A673 (cell line): ENCODE results near the gene RNF187. TPM values are rescaled to one million over a fixed set of nuclear protein-coding genes. Genes with fewer than 3 reads are reported as not detected.

Experiments used
- BruUV-seq: library from RNA; stranded (reverse); fragments of 400-500 nt; replicated peaks from 2 replicates; lab custom pipeline; 2021; lab: Mats Ljungman, UMichigan
- CTCF ChIA-PET: fragments of 300-600 bp; sonication (Branson Sonifier 250); formaldehyde crosslinking; loops from one replicate; lab custom pipeline; 2022; ENCODE audit warnings: antibody characterized with exemption; lab: Charles Lee
- POLR2A ChIA-PET: fragments of 300-600 bp; sonication (Branson Sonifier 250); formaldehyde crosslinking; loops from one replicate; lab custom pipeline; 2022; ENCODE audit warnings: antibody characterized with exemption; ENCODE audit not compliant: low non-redundant PET; lab: Charles Lee
- DNase-seq: peaks from one replicate; pipeline ENCODE4 v3.0.0-alpha.2; 2015; ENCODE audit warnings: low spot score
- H3K27ac ChIP-seq: fragments of 200-600 bp; sonication (generic); 2 replicates; pipeline ENCODE4 v1.5.1; 2016; ENCODE audit warnings: mixed run types, low read depth, mild to moderate bottlenecking, mixed read lengths, antibody characterized with exemption, low read length; ENCODE audit not compliant: poor library complexity, severe bottlenecking
- H3K27me3 ChIP-seq: fragments of 200-600 bp; sonication (generic); replicated peaks from 2 replicates; pipeline ENCODE4 v1.6.1; 2017; ENCODE audit warnings: mixed run types, low read depth, mild to moderate bottlenecking, mixed read lengths, antibody characterized with exemption, low read length; ENCODE audit not compliant: insufficient read depth, poor library complexity
- H3K36me3 ChIP-seq: fragments of 200-600 bp; sonication (generic); 2 replicates; pipeline ENCODE4 v1.6.1; 2016; ENCODE audit warnings: mixed run types, mild to moderate bottlenecking, mixed read lengths, antibody characterized with exemption, low read length; ENCODE audit not compliant: insufficient read depth, poor library complexity, severe bottlenecking
- H3K4me1 ChIP-seq: fragments of 200-600 bp; sonication (generic); 2 replicates; pipeline ENCODE4 v1.6.1; 2017; ENCODE audit warnings: mixed run types, mild to moderate bottlenecking, mixed read lengths, antibody characterized with exemption, low read length; ENCODE audit not compliant: insufficient read depth, poor library complexity, severe bottlenecking
- H3K4me3 ChIP-seq: fragments of 200-600 bp; sonication (generic); 2 replicates; pipeline ENCODE4 v1.5.1; 2016; ENCODE audit warnings: low read depth, mixed run types, mild to moderate bottlenecking, mixed read lengths, low read length; ENCODE audit not compliant: poor library complexity, severe bottlenecking
- H3K9me3 ChIP-seq: fragments of 200-600 bp; sonication (generic); 2 replicates; pipeline ENCODE4 v1.6.1; 2016; ENCODE audit warnings: mixed run types, low read depth, mild to moderate bottlenecking, mixed read lengths, antibody characterized with exemption, low read length; ENCODE audit not compliant: poor library complexity, severe bottlenecking
- EZH2 ChIP-seq: fragments of 200-600 bp; sonication (generic); IDR thresholded peaks from 2 replicates; pipeline ENCODE4 v1.6.1; 2017; ENCODE audit warnings: borderline replicate concordance, low read depth, mild to moderate bottlenecking, mixed read lengths, antibody characterized with exemption, low read length; ENCODE audit not compliant: poor library complexity, severe bottlenecking
- intact Hi-C: fragments of 100-400 bp; cut with micrococcal nuclease; formaldehyde crosslinking; loops from one replicate; pipeline ENCODE4 v1.10.0; 2022; ENCODE audit not compliant: unreplicated experiment
- total RNA-seq: library from RNA; stranded (reverse); gene quantifications from 2 replicates; pipeline ENCODE4 v1.2.3, GENCODE V29; 2021
- TF ChIP-seq, protein P1 (sequence below): fragments of 300-800, 200-600 bp; sonication (generic); conservative IDR thresholded peaks from 2 replicates; pipeline ENCODE4 v1.5.1; 2017; ENCODE audit warnings: low read depth, mild to moderate bottlenecking, antibody characterized with exemption, low read length, moderate library complexity, mixed read lengths

RNF187 gene
- total RNA-seq, 1 experiment from 2014 or later: 146 TPM

DNA sequence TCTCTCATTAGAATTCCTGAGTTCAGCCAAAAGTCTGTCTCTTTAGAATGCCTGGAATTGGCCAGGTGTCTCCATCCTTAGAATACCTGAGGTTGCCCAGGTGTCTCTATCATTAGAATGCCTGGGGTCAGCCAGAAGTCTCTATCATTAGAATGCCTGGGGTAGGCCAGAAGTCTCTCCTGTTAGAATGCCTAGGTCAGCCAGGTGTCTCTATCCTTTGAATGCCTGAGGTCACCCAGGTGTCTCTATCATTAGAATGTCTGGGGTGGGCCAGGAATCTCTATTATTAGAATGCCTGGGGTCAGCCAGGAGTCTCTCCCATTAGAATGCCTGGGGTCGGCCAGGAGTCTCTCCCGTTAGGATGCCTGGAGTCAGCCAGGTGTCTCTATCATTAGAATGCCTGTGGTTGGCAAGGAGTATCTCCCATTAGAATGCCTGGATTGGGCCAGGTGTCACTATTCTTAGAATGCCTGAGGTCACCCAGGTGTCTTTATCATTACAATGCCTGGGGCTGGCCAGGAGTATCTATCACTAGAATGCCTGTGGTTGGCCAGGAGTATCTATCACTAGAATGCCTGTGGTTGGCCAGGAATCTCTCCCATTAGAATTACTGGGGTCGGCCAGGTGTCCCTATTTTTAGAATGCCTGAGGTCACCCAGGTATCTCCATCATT lies 43.0 kb downstream of the RNF187 start:
- Histone ChIP-seq H3K27me3 (no peaks in the 10 kb centered on the region), H3K36me3 (no peaks in the 10 kb centered on the region), H3K4me3 (no peak overlapping the region), H3K9me3 (no peaks in the 10 kb centered on the region), H3K4me1 (no peaks in the 10 kb centered on the region), H3K27ac (no peak overlapping the region)
- TF ChIP-seq, protein P1, sequence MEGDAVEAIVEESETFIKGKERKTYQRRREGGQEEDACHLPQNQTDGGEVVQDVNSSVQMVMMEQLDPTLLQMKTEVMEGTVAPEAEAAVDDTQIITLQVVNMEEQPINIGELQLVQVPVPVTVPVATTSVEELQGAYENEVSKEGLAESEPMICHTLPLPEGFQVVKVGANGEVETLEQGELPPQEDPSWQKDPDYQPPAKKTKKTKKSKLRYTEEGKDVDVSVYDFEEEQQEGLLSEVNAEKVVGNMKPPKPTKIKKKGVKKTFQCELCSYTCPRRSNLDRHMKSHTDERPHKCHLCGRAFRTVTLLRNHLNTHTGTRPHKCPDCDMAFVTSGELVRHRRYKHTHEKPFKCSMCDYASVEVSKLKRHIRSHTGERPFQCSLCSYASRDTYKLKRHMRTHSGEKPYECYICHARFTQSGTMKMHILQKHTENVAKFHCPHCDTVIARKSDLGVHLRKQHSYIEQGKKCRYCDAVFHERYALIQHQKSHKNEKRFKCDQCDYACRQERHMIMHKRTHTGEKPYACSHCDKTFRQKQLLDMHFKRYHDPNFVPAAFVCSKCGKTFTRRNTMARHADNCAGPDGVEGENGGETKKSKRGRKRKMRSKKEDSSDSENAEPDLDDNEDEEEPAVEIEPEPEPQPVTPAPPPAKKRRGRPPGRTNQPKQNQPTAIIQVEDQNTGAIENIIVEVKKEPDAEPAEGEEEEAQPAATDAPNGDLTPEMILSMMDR: no peak
- TF ChIP-seq EZH2: no peak
- ChIA-PET POLR2A (no interaction called here), CTCF (no interaction called here)
- DNase-seq: no peak
- intact Hi-C loops: no loop called here
- no TSS peak for BruUV-seq

DNA sequence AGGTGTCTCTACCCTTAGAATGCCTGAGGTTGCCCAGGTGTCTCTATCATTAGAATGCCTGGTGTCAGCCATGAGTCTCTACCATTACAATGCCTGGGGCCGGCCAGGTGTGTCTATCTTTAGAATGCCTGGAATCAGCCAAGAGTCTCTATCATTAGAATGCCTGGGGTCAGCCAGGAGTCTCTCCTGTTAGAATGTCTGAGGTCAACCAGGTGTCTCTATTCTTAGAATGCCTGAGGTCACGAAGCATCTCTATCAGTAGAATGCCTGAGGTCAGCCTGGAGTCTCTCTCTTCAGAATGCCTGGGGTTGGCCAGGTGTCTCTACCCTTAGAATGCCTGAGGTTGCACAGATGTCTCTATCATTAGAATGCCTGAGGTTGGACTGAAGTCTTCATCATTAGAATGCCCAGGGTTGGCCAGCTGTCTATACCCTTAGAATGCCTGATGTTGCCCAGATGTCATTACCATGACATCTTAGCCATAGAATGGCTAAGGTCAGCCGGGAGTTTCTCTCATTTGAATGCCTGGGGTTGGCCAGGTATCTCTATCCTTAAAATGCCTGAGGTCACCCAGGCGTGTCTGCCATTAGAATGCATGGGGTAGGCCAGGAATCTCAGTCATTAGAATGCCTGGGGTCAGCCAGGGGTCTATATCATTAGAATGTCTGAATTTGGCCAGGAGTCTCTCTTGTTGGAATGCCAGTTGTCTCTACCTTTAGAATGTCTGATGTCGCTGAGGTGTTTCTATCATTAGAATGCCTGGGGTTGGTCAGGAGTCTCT lies 44.0 kb downstream of the RNF187 start:
- intact Hi-C loops: no loop called here
- H3K4me1 ChIP-seq: no peaks in the 10 kb centered on the region
- no peaks in the 10 kb centered on the region for H3K36me3 ChIP-seq
- POLR2A ChIA-PET: no interaction called here
- DNase-seq: no peak
- H3K27ac ChIP-seq: no peak overlapping the region
- no peaks in the 10 kb centered on the region for H3K9me3 ChIP-seq
- H3K27me3 ChIP-seq: no peaks in the 10 kb centered on the region
- no peak for TF ChIP-seq EZH2
- TF ChIP-seq, protein P1: no peak
- H3K4me3 ChIP-seq: no peak overlapping the region
- CTCF ChIA-PET: no interaction called here
- BruUV-seq: no TSS peak

DNA sequence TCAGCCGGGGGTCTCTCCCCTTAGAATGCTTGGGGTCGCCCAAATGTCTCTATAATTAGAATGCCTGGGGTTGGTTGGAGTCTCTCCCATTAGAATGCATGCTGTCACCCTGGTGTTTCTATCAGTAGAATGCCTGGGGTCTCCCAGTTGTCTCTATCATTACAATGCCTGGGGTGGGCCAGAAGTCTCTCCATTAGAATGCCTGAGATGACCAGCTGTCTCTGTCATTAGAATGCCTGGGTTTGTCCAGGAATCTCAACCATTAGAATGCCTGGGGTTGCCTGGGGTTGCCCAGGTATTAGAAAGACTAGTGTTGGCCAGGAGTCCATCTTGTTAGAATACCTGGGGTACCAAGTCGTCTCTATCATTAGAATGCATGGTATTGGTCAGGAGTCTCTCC lies 51.6 kb downstream of the RNF187 start:
- H3K4me1 ChIP-seq: no peaks in the 10 kb centered on the region
- H3K27ac ChIP-seq: no peak overlapping the region
- no peak overlapping the region for H3K4me3 ChIP-seq
- no peak for DNase-seq
- TF ChIP-seq, protein P1: no peak
- TF ChIP-seq EZH2: no peak
- ChIA-PET CTCF (no interaction called here), POLR2A (no interaction called here)
- no peaks in the 10 kb centered on the region for H3K9me3 ChIP-seq
- no peaks in the 10 kb centered on the region for H3K27me3 ChIP-seq
- no peaks in the 10 kb centered on the region for H3K36me3 ChIP-seq
- BruUV-seq: no TSS peak
- intact Hi-C loops: no loop called here
